Jurkat, Clone E6-1 (cell line): ENCODE measurements around the gene GFRA1.
"Not testable (repeated sequence)": the region's sequence is repeated elsewhere in the genome, so short reads cannot be mapped to it uniquely, and the experiment has no call there.

Experiments
- DNase-seq: peaks from one replicate; pipeline ENCODE4 v3.0.0-alpha.2; 2011; ENCODE audit warnings: low read depth, low spot score
- H3K4me3 ChIP-seq: 2 replicates; pipeline ENCODE4 v1.5.1; 2011; ENCODE audit warnings: mild to moderate bottlenecking, low read length, control low read depth, moderate library complexity

Gene GFRA1

GRCh38 chr10:116178086-116178605 lies 94.9 kb downstream of the GFRA1 start:
- DNase-seq, result no peak
- H3K4me3 ChIP-seq, result no peak overlapping the region

GRCh38 chr10:116175231-116175630 lies 97.8 kb downstream of the GFRA1 start:
- no peak for DNase-seq
- no peak overlapping the region for H3K4me3 ChIP-seq

DNA sequence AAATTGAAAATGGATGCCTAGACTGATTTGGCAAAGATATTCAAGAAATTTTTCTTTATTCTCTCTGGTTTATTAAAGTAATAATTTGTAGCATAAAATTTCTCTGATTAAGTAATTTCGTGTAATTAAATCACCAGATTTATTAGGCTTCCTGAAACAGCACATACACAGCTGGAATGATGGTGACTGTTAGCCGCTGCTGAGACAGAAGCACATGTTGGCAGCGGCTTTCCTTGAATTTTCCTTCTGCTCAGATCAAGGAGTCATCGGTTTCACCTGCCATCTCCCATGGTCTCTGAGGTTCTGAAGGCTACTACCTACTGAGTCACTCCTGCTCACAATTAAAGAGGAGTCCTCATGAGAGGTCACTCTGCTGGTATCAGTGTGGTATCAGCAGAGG lies 101.5 kb downstream of the GFRA1 start:
- no peak overlapping the region for H3K4me3 ChIP-seq
- DNase-seq, result no peak

DNA sequence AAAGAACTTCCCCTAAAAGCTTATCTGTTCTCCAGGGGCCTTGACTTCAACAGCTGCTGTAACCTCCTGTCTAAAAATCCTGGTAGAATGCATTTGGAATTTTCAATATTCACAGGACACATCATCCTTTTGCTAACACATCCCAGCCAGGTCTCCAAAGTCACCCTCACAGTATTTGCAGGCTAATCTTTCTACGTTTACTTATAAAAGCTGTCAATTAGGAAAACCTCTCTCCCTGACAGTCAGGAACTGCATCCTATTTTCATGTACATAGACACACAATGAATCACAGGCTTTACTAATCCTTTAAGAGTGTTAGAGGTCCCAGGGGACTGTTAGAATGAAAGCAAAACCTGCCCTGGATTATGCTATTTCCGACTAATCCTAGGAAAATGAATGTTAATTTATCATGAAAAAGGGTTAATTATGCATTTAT lies 102.2 kb downstream of the GFRA1 start:
- no peak overlapping the region for H3K4me3 ChIP-seq
- no peak for DNase-seq

GRCh38 chr10:116169782-116170445 lies 103.1 kb downstream of the GFRA1 start:
- no peak for DNase-seq
- no peak overlapping the region for H3K4me3 ChIP-seq

DNA sequence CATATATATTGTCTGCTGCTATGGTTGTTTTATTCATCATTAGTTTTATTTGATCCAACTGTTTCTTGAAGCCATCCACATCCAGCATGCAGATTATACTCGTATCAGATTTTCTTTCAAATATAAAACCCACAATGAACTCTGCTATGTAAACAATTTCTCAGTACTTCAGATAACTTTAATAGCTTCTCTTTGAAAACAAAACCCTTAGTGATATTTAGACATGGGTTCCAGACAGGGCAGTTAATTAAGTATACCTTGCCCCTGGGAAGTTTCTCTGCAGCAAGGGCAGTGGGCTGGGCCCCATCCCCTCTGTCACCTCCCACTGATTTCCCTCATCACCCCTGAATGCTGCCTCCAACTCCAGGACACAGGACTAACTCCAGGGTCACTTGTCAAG lies 104.3 kb downstream of the GFRA1 start:
- no peak overlapping the region for H3K4me3 ChIP-seq
- DNase-seq, result no peak

- H3K4me3 ChIP-seq, result no peak overlapping the region
- DNase-seq, result no peak
Observed at GRCh38 chr10:116168329-116168728, 104.7 kb downstream of the GFRA1 start.

- not testable (repeated sequence) for H3K4me3 ChIP-seq, DNase-seq
Observed at GRCh38 chr10:116165941-116166340, 107.1 kb downstream of the GFRA1 start.

DNA sequence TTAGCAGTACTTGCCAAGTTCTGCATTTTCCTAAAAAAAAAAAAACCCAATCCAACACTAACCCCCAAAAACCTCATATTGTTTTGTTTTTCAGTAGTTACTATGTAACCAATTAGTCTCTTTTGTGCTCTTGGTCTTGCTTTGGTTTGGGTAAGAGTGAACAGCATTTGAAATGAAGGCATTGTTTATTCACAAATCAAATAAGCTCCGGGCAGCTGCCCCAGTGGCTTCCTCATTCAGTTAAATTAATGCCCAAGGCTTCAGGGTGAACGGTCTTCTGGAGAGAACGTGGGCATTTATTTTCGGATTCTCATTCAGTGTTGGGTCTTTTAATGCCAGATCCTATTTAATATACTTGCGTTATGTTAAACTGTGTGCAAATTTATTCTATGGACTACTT lies 108.7 kb downstream of the GFRA1 start:
- no peak for DNase-seq
- H3K4me3 ChIP-seq, result no peak overlapping the region

GRCh38 chr10:116163333-116164131 lies 109.5 kb downstream of the GFRA1 start:
- H3K4me3 ChIP-seq, result no peak overlapping the region
- no peak for DNase-seq

- no peak overlapping the region for H3K4me3 ChIP-seq
- DNase-seq, result no peak
Observed at GRCh38 chr10:116162851-116163250, 110.2 kb downstream of the GFRA1 start.

- DNase-seq, result no peak
Observed at GRCh38 chr10:116160271-116160670, 112.7 kb downstream of the GFRA1 start.

DNA sequence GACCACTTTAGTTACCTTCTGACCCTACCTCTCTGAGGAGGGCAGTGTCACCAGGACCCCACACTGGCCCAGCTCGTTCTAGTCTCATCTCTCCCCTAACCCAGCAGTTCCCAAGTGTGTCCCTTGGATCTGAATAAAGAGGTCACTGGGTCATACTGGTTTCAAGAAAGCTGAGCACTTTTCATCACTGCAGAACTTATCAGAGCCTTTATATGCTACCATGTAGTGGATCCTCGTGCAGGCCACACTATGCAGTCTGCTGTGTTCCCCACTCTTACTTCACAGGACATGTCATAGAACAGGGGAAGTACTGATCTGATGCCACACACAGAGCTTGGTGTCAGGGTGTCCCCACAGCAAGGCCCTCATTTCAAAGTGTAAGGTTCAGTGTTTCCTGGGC lies 113.8 kb downstream of the GFRA1 start:
- no peak overlapping the region for H3K4me3 ChIP-seq
- DNase-seq, result no peak

More at GRCh38 chr10:116160271-116160670, 112.7 kb downstream of the GFRA1 start:
- no peak overlapping the region for H3K4me3 ChIP-seq

- no peak for DNase-seq
- no peak overlapping the region for H3K4me3 ChIP-seq
Observed at GRCh38 chr10:116158036-116158435, 115.0 kb downstream of the GFRA1 start.

DNA sequence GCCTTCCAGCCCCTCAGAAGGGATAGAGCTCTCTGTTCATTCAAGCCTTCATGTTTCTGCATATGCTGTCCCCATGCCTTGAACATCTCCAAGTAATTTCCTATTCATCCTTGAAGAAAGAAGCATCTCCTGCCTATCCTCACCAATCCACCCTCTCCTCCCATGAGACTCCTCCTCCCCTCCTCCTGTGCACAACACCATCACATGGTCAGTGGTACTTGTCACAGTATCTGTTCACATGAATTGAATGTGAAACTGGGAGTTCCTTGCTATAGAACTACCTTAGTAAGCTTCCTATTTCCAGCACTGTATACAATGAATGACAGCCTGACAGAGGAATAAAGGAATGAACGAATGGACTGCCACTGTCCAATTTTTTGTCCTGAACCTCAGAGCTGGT lies 115.5 kb downstream of the GFRA1 start:
- no peak for DNase-seq
- H3K4me3 ChIP-seq, result no peak overlapping the region

GRCh38 chr10:116156819-116157218 lies 116.2 kb downstream of the GFRA1 start:
- DNase-seq, result no peak
- H3K4me3 ChIP-seq, result no peak overlapping the region

- no peak for DNase-seq
- no peak overlapping the region for H3K4me3 ChIP-seq
Observed at GRCh38 chr10:116155191-116155590, 117.8 kb downstream of the GFRA1 start.

GRCh38 chr10:116154651-116155050 lies 118.4 kb downstream of the GFRA1 start:
- H3K4me3 ChIP-seq, result no peak overlapping the region
- DNase-seq, result no peak

DNA sequence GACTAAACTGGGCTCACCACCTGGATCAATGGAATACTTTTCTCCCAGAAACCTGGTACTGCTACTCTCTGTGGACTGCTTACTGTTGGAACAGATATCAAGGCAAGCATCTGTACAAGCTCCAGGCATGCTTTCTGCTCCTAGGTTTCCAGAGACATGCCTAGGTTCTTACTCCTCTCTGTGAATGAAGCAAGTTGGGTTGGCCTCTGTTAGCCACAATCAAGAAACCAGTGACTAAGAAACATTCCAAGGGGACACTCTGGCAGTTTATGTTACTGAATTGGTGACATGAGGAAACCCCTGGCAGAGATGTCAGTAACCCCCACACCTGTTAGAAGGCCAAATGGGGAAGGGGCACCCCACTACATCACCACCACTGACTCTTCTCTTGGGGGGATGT lies 121.9 kb downstream of the GFRA1 start:
- no peak for DNase-seq
- H3K4me3 ChIP-seq, result no peak overlapping the region

DNA sequence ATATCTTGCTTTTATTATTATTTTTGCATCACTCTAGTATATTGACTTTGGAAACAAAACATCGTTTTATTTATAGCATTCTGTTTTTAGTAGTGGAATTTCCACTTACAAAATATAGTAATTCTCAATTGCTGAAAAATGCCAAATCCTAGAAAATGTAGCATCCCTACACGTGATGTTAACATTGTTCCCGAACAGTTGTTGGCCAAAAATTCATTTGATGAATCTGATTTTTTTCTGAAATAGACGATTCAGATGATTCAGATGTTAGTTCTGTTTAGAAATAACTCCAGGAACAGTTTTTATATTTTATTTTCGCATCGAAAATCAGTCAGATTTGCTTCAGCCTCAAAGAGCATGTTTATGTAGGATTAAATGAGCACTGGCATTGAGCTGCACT lies 122.4 kb downstream of the GFRA1 start:
- DNase-seq, result no peak
- no peak overlapping the region for H3K4me3 ChIP-seq
